Measurements from ENCODE around the gene SNTG2.

- TF ChIP-seq POLR2AphosphoS5 (IDR thresholded peaks at IDR 0.05; ENCODE audit: low read depth, low read length) (no peak), POLR2A (IDR thresholded peaks at IDR 0.05; ENCODE audit: low read depth, low read length) (no peak)
Observed at GRCh38 chr2:1140389-1141003, 189.8 kb downstream of the SNTG2 start.
